COLO829 (cell line): ENCODE results near the gene TMUB2.

Source experiments
- DNase-seq: peaks from one replicate; pipeline ENCODE4 v3.0.0; 2012; ENCODE audit warnings: low spot score

Gene TMUB2

GRCh38 chr17:44176671-44177501 lies 9.9 kb upstream of the TMUB2 start:
- no peak for DNase-seq

GRCh38 chr17:44177640-44178039 lies 9.1 kb upstream of the TMUB2 start:
- DNase-seq, result no peak

GRCh38 chr17:44178133-44178532 lies 8.6 kb upstream of the TMUB2 start:
- DNase-seq, result no peak

- no peak for DNase-seq
Observed at GRCh38 chr17:44183024-44183423, 3.7 kb upstream of the TMUB2 start.

GRCh38 chr17:44184212-44184810 lies 2.5 kb upstream of the TMUB2 start:
- DNase-seq, result no peak

- DNase-seq, result no peak
Observed at GRCh38 chr17:44187131-44187899, 543 bp downstream of the TMUB2 start.

- no peak for DNase-seq
Observed at GRCh38 chr17:44188576-44189403, 2.0 kb downstream of the TMUB2 start.

- DNase-seq, result no peak
Observed at GRCh38 chr17:44190481-44190880, 3.7 kb downstream of the TMUB2 start.

- DNase-seq, result no peak
Observed at GRCh38 chr17:44191369-44191768, 4.6 kb downstream of the TMUB2 start.

GRCh38 chr17:44191941-44192496 lies 5.2 kb downstream of the TMUB2 start:
- no peak for DNase-seq

GRCh38 chr17:44192750-44193149 lies 6.0 kb downstream of the TMUB2 start:
- DNase-seq, result no peak

- no peak for DNase-seq
Observed at GRCh38 chr17:44193326-44194084, 6.7 kb downstream of the TMUB2 start.

- no peak for DNase-seq
Observed at GRCh38 chr17:44197107-44197506, 10.3 kb downstream of the TMUB2 start.

- DNase-seq, result no peak
Observed at GRCh38 chr17:44197980-44198720, 11.4 kb downstream of the TMUB2 start.

GRCh38 chr17:44198721-44199552 lies 12.2 kb downstream of the TMUB2 start:
- peak; percentile 72 for DNase-seq

GRCh38 chr17:44199553-44200477 lies 13.0 kb downstream of the TMUB2 start, which contains the start of gene ATXN7L3:
Gene ATXN7L3, minus strand, starts transcription at chr17:44199884. Its CDS starts 1,814 bp downstream, at chr17:44198070.
- peak; percentile 99 for DNase-seq

GRCh38 chr17:44200478-44201155 lies 13.8 kb downstream of the TMUB2 start:
- DNase-seq, result no peak
